HCT116 (cell line): ENCODE data around the gene SNN. TPM values are rescaled to one million over a fixed set of nuclear protein-coding genes. Genes with fewer than 3 reads are reported as not detected.

Experiments used
- ATAC-seq: fragments of 200-7000 bp; cut with Tn5 transposase; 2 replicates; pipeline ENCODE4 v1.9.1; 2020; ENCODE audit warnings: mild to moderate bottlenecking, moderate library complexity
- BruUV-seq: library from RNA; stranded (reverse); fragments of 400-500 nt; replicated peaks from 2 replicates; lab custom pipeline; 2021; lab: Mats Ljungman, UMichigan
- CTCF ChIA-PET: fragments of 300-600 bp; sonication (Branson Sonifier 250); formaldehyde crosslinking; loops from one replicate; lab custom pipeline; 2021; ENCODE audit warnings: antibody characterized with exemption; lab: Charles Lee
- POLR2A ChIA-PET: fragments of 300-600, 350-600 bp; sonication (Branson Sonifier 250); formaldehyde crosslinking; loops from one replicate; lab custom pipeline; 2021; ENCODE audit warnings: antibody characterized with exemption; lab: Charles Lee
- RAD21 ChIA-PET, 2 experiments: fragments of 300-600 bp; sonication (Branson Sonifier 250); formaldehyde crosslinking; loops; one replicate each; lab custom pipeline; 2023; ENCODE audit warnings: low total read pairs in 2 of 2; ENCODE audit not compliant: uncharacterized antibody in 2 of 2, unreplicated experiment in 2 of 2, low non-redundant PET in 1 of 2; lab: Charles Lee
- DNase-seq: peaks from one replicate; pipeline ENCODE4 v3.0.0-alpha.2; 2010; ENCODE audit warnings: low read depth, low spot score
- H2AFZ ChIP-seq: fragments of 200-600 bp; shearing (Covaris generic), sonication (generic); 2 replicates; pipeline ENCODE4 v1.6.1; 2017; ENCODE audit warnings: low read depth, mixed run types, mixed read lengths, antibody characterized with exemption, low read length; ENCODE audit not compliant: poor library complexity, severe bottlenecking
- H3K27ac ChIP-seq: 2 replicates; pipeline ENCODE4 v1.5.1; 2012; ENCODE audit warnings: low read depth, low read length
- H3K27me3 ChIP-seq: fragments of 200-600 bp; sonication (generic); 2 replicates; pipeline ENCODE4 v1.6.1; 2016; ENCODE audit warnings: mixed run types, low read length, mixed read lengths; ENCODE audit not compliant: insufficient read depth
- H3K36me3 ChIP-seq, 2 experiments: fragments of 200-500 bp in 1 of 2; fragments of 200-600 bp in 1 of 2; sonication (Bioruptor generic) in 1 of 2; sonication (generic) in 1 of 2; 2 replicates each; pipeline versions ENCODE4 v1.5.1 to v1.6.1; 2014 to 2016; ENCODE audit warnings: low read length in 2 of 2, inconsistent platforms in 1 of 2, mixed read lengths in 1 of 2, mixed run types in 1 of 2; ENCODE audit not compliant: insufficient read depth in 2 of 2, control insufficient read depth in 1 of 2
- H3K4me1 ChIP-seq, 2 experiments: fragments of 200-600 bp in 1 of 2; sonication (generic) in 1 of 2; 2 replicates each; pipeline versions ENCODE4 v1.5.1 to v1.6.1; 2012 to 2017; ENCODE audit warnings: low read length in 2 of 2, inconsistent platforms in 1 of 2, mild to moderate bottlenecking in 1 of 2, mixed read lengths in 1 of 2, mixed run types in 1 of 2, moderate library complexity in 1 of 2; ENCODE audit not compliant: insufficient read depth in 2 of 2, control insufficient read depth in 1 of 2
- H3K4me2 ChIP-seq: fragments of 200-600 bp; sonication (generic); 2 replicates; pipeline ENCODE4 v1.6.1; 2017; ENCODE audit warnings: mixed run types, low read length, mixed read lengths
- H3K4me3 ChIP-seq, 2 experiments: fragments of 200-600 bp in 1 of 2; sonication (generic) in 1 of 2; replicated peaks in 1 of 2; 2 replicates each; pipeline ENCODE4 v1.5.1; 2011 to 2016; ENCODE audit warnings: low read length in 2 of 2, control low read depth in 1 of 2, low read depth in 1 of 2, mild to moderate bottlenecking in 1 of 2, mixed read lengths in 1 of 2, mixed run types in 1 of 2
- H3K79me2 ChIP-seq: fragments of 200-600 bp; sonication (generic); 2 replicates; pipeline ENCODE4 v1.6.1; 2017; ENCODE audit warnings: mild to moderate bottlenecking, mixed run types, low read length, moderate library complexity, mixed read lengths; ENCODE audit not compliant: insufficient read depth
- H3K9ac ChIP-seq: fragments of 200-600 bp; sonication (generic); 2 replicates; pipeline ENCODE4 v1.6.1; 2016; ENCODE audit warnings: low read length, mixed read lengths
- H3K9me2 ChIP-seq: fragments of 200-600 bp; sonication (generic), shearing (Covaris generic); 2 replicates; pipeline ENCODE4 v1.6.1; 2017; ENCODE audit warnings: mixed run types, mild to moderate bottlenecking, moderate library complexity; ENCODE audit not compliant: insufficient read depth
- H3K9me3 ChIP-seq, 2 experiments: fragments of 200-500 bp in 1 of 2; fragments of 200-600 bp in 1 of 2; sonication (Bioruptor generic) in 1 of 2; sonication (generic) in 1 of 2; 2 replicates each; pipeline ENCODE4 v1.6.1; 2014 to 2017; ENCODE audit warnings: low read length in 2 of 2, mixed read lengths in 2 of 2, inconsistent platforms in 1 of 2, low read depth in 1 of 2, mild to moderate bottlenecking in 1 of 2, mixed run types in 1 of 2, moderate library complexity in 1 of 2; ENCODE audit not compliant: control insufficient read depth in 1 of 2, insufficient read depth in 1 of 2
- H4K20me1 ChIP-seq: fragments of 200-600 bp; sonication (generic), shearing (Covaris generic); 2 replicates; pipeline ENCODE4 v1.6.1; 2017; ENCODE audit warnings: mixed run types, mild to moderate bottlenecking, moderate library complexity; ENCODE audit not compliant: insufficient read depth
- EZH2 ChIP-seq: fragments of 200-600 bp; sonication (generic); IDR thresholded peaks from 2 replicates; pipeline ENCODE4 v1.6.1; 2017; ENCODE audit warnings: antibody characterized with exemption, mixed run types
- JUND ChIP-seq: IDR thresholded peaks from 2 replicates; pipeline ENCODE4 v1.6.1; 2012
- SP1 ChIP-seq: IDR thresholded peaks from 2 replicates; pipeline ENCODE4 v1.6.1; 2012; ENCODE audit warnings: low read depth
- ZNF274 ChIP-seq: fragments of 200-500 bp; sonication (Bioruptor generic); IDR thresholded peaks from 2 replicates; pipeline ENCODE4 v1.6.1; 2014; ENCODE audit warnings: mild to moderate bottlenecking, low read depth, low read length, inconsistent platforms
- intact Hi-C: fragments of 100-400 bp; cut with micrococcal nuclease; formaldehyde crosslinking; loops from 2 replicates; pipeline ENCODE4 v1.10.0; 2022
- total RNA-seq: library from RNA; stranded (reverse); gene quantifications from one replicate; pipeline ENCODE4 v1.2.1, GENCODE V29; 2021; ENCODE audit not compliant: unreplicated experiment
- TF ChIP-seq, protein P1 (sequence below): IDR thresholded peaks from 2 replicates; pipeline ENCODE4 v1.6.1; 2012
- TF ChIP-seq, protein P2 (sequence below): IDR thresholded peaks from 2 replicates; pipeline ENCODE4 v1.6.1; 2012
- TF ChIP-seq, protein P3 (sequence below), 3 experiments: fragments of 200-600 bp in 1 of 3; sonication (generic) in 1 of 3; IDR thresholded peaks in 2 of 3; conservative IDR thresholded peaks in 1 of 3; 2 replicates each; pipeline ENCODE4 v1.5.1; 2012 to 2017; ENCODE audit warnings: low read depth in 2 of 3, low read length in 2 of 3, antibody characterized with exemption in 1 of 3, borderline replicate concordance in 1 of 3, control low read depth in 1 of 3, mild to moderate bottlenecking in 1 of 3, mixed read lengths in 1 of 3, mixed run types in 1 of 3, moderate library complexity in 1 of 3; ENCODE audit not compliant: insufficient read depth in 1 of 3

Gene SNN
- total RNA-seq, 1 experiment from 2014 or later, result 12.2 TPM

DNA sequence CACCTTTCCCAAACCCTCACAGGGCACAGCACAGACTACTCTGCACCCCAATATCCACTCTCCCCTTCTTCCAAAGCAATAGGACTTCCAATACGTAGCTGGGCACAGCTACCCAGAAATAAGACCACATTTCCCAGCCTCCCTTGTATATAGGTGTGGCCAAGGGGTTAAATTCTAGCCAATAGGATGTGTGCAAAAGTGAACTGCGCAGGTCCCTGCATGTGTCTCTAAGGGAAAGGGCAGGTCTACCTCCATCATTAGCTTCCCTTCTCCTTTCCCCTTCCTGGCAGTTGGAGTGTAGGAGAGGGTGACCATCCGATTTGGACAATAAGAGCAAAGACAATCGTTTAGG lies 25.5 kb upstream of the SNN start:
- no peaks in the 10 kb centered on the region for H3K9me2 ChIP-seq
- no peaks in the 10 kb centered on the region for H4K20me1 ChIP-seq
- RAD21 ChIA-PET, result interaction anchor here (0.7 to 1.1 kb wide), 4 partner anchors 111 to 774 kb away, joined by 3 to 4 read pairs (median 4); no protein-coding TSS in a partner anchor
- no peaks in the 10 kb centered on the region for H3K27me3 ChIP-seq
- H3K79me2 ChIP-seq, result no peaks in the 10 kb centered on the region
- H3K36me3 ChIP-seq, result no peaks in the 10 kb centered on the region
- ATAC-seq (peak; percentile 67), DNase-seq (no peak)
- H3K4me1 ChIP-seq, result peaks cover 20 to 31% of the 10 kb centered on the region in 2 experiments
- peak overlapping the region; percentile 41; the same call in 1 of the 2 replicates for H3K4me2 ChIP-seq
- H3K27ac ChIP-seq, result no peak overlapping the region
- no peak overlapping the region for H3K9ac ChIP-seq
- no peaks in the 10 kb centered on the region for H3K9me3 ChIP-seq
- TF ChIP-seq, protein P1, sequence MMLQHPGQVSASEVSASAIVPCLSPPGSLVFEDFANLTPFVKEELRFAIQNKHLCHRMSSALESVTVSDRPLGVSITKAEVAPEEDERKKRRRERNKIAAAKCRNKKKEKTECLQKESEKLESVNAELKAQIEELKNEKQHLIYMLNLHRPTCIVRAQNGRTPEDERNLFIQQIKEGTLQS, result no peak
- no peak for TF ChIP-seq ZNF274
- peak; percentile 37; the same call in 1 of the 2 replicates for TF ChIP-seq SP1
- POLR2A ChIA-PET, result interaction anchor here (0.6 to 1.2 kb wide), 2 partner anchors 33 to 103 kb away, joined by 3 read pairs; no protein-coding TSS in a partner anchor
- CTCF ChIA-PET, result interaction anchor here (1.0 to 1.3 kb wide), 2 partner anchors 15 to 237 kb away, joined by 3 to 4 read pairs; no protein-coding TSS in a partner anchor
- H2AFZ ChIP-seq, result peak overlapping the region; percentile 61
- H3K4me3 ChIP-seq, result 0 out of 4 replicates have a peak overlapping the region, but pooled peaks of 1 of the 2 experiments have one; percentile 4
- intact Hi-C loops, result loop anchor here (5.0 kb wide), 1 partner anchor 60 kb away; no protein-coding TSS in a partner anchor
- BruUV-seq, result no TSS peak

DNA sequence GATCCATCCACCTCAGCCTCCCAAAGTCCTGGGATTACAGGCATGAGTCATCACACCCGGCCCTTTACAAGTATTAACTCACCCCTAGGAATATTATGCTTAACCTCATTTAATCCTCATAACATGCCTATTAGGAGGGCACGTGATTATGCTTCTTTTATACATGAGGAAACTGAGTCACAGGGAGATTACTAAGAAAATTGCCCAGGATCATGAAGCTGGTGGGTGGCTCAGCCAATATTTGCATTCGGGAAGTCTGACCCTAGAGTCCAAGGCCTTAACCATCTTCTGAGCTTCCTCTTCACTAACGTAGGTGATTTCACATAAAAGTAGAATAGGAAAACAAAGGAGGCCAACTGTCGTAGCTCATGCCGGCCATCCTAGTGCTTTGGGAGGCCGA lies 19.0 kb upstream of the SNN start:
- Histone ChIP-seq H3K27ac (no peak overlapping the region), H3K9me3 (no peaks in the 10 kb centered on the region), H3K4me1 (no peaks in the 10 kb centered on the region), H3K4me3 (no peak overlapping the region), H3K36me3 (no peaks in the 10 kb centered on the region), H3K27me3 (no peaks in the 10 kb centered on the region), H3K9me2 (no peaks in the 10 kb centered on the region), H2AFZ (no peak overlapping the region), H4K20me1 (no peaks in the 10 kb centered on the region), H3K4me2 (no peak overlapping the region), H3K79me2 (no peaks in the 10 kb centered on the region), H3K9ac (no peak overlapping the region)
- CTCF ChIA-PET, result interaction anchor here (0.7 kb wide), 1 partner anchor 441 kb away, joined by 4 read pairs; no protein-coding TSS in a partner anchor
- TF ChIP-seq EZH2 (no peak), JUND (no peak)
- TF ChIP-seq, protein P2, sequence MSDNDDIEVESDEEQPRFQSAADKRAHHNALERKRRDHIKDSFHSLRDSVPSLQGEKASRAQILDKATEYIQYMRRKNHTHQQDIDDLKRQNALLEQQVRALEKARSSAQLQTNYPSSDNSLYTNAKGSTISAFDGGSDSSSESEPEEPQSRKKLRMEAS, result no peak
- TF ChIP-seq, protein P3, sequence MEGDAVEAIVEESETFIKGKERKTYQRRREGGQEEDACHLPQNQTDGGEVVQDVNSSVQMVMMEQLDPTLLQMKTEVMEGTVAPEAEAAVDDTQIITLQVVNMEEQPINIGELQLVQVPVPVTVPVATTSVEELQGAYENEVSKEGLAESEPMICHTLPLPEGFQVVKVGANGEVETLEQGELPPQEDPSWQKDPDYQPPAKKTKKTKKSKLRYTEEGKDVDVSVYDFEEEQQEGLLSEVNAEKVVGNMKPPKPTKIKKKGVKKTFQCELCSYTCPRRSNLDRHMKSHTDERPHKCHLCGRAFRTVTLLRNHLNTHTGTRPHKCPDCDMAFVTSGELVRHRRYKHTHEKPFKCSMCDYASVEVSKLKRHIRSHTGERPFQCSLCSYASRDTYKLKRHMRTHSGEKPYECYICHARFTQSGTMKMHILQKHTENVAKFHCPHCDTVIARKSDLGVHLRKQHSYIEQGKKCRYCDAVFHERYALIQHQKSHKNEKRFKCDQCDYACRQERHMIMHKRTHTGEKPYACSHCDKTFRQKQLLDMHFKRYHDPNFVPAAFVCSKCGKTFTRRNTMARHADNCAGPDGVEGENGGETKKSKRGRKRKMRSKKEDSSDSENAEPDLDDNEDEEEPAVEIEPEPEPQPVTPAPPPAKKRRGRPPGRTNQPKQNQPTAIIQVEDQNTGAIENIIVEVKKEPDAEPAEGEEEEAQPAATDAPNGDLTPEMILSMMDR (IDR thresholded peaks at IDR 0.05 in 2 of 3, conservative IDR thresholded peaks at IDR 0.05 in 1 of 3; ENCODE audit: borderline replicate concordance in 1 of 3, insufficient read depth in 1 of 3, low read depth in 2 of 3, low read length in 2 of 3), result no peak
- POLR2A ChIA-PET, result no interaction called here
- no TSS peak for BruUV-seq
- ATAC-seq (no peak), DNase-seq (no peak)
- RAD21 ChIA-PET, result no interaction called here
- intact Hi-C loops, result no loop called here
